H4 (cell line): ENCODE measurements around the gene FARP1. TPM values are rescaled to one million over a fixed set of nuclear protein-coding genes. Genes with fewer than 3 reads are reported as not detected.

Source experiments
- DNase-seq: peaks from one replicate; pipeline ENCODE4 v3.0.0-alpha.2; 2015; ENCODE audit warnings: low spot score
- total RNA-seq: library from RNA; depleted of rRNA; stranded (reverse); fragments of >200 nt; shearing (Covaris generic); gene quantifications from 2 replicates; pipeline ENCODE4 v1.2.3, GENCODE V29; 2014

FARP1 gene
- total RNA-seq, 1 experiment from 2014 or later: 6.3 TPM

GRCh38 chr13:98308086-98308911 is 165.4 kb downstream of the FARP1 start:
- no peak for DNase-seq

- no peak for DNase-seq
Observed at GRCh38 chr13:98309569-98310335, 166.9 kb downstream of the FARP1 start.

- DNase-seq: no peak
Observed at GRCh38 chr13:98310485-98311199, 167.7 kb downstream of the FARP1 start.

- no peak for DNase-seq
Observed at GRCh38 chr13:98311200-98311548, 168.3 kb downstream of the FARP1 start.

GRCh38 chr13:98312606-98313005 is 169.7 kb downstream of the FARP1 start:
- no peak for DNase-seq

GRCh38 chr13:98313023-98313921 is 170.4 kb downstream of the FARP1 start:
- DNase-seq: no peak

GRCh38 chr13:98313922-98314292 is 171.0 kb downstream of the FARP1 start:
- no peak for DNase-seq

GRCh38 chr13:98315466-98315865 is 172.6 kb downstream of the FARP1 start:
- DNase-seq: no peak

- DNase-seq: no peak
Observed at GRCh38 chr13:98315902-98316301, 173.0 kb downstream of the FARP1 start.

GRCh38 chr13:98317573-98318171 is 174.8 kb downstream of the FARP1 start:
- DNase-seq: no peak

GRCh38 chr13:98318263-98318878 is 175.5 kb downstream of the FARP1 start:
- DNase-seq: no peak

- no peak for DNase-seq
Observed at GRCh38 chr13:98320561-98321105, 177.7 kb downstream of the FARP1 start.

- DNase-seq: no peak
Observed at GRCh38 chr13:98321395-98321794, 178.5 kb downstream of the FARP1 start.

- no peak for DNase-seq
Observed at GRCh38 chr13:98322091-98322718, 179.3 kb downstream of the FARP1 start.

- DNase-seq: no peak
Observed at GRCh38 chr13:98324105-98324504, 181.2 kb downstream of the FARP1 start.

- DNase-seq: no peak
Observed at GRCh38 chr13:98325724-98326123, 182.8 kb downstream of the FARP1 start.

GRCh38 chr13:98326291-98326690 is 183.4 kb downstream of the FARP1 start:
- no peak for DNase-seq

GRCh38 chr13:98327371-98328270 is 184.7 kb downstream of the FARP1 start:
- no peak for DNase-seq

GRCh38 chr13:98328511-98328910 is 185.6 kb downstream of the FARP1 start:
- DNase-seq: no peak
